ENCODE data around the gene MMS19.

Gene MMS19

GRCh38 chr10:97525683-97526110 lies 27.5 kb upstream of the MMS19 start:
- no peak overlapping the region for H3K9ac ChIP-seq (ENCODE audit: low read depth in 1 of 2, low read length in 2 of 2)
- no peak overlapping the region for H3K4me3 ChIP-seq (ENCODE audit: low read length in 2 of 2)

GRCh38 chr10:97525086-97525485 lies 26.9 kb upstream of the MMS19 start:
- Histone ChIP-seq H3K9ac (ENCODE audit: low read depth in 1 of 2, low read length in 2 of 2) (no peak overlapping the region), H3K27ac (ENCODE audit: low read depth in 2 of 2, low read length in 2 of 2) (no peak overlapping the region), H3K9me3 (ENCODE audit: control insufficient read depth in 2 of 2, low read length in 2 of 2) (no peaks in the 10 kb centered on the region), H3K36me3 (ENCODE audit: control insufficient read depth in 2 of 2, insufficient read depth in 2 of 2, low read length in 2 of 2) (no peaks in the 10 kb centered on the region), H3K4me1 (ENCODE audit: control insufficient read depth in 2 of 2, insufficient read depth in 2 of 2, low read length in 2 of 2) (no peaks in the 10 kb centered on the region), H3K27me3 (ENCODE audit: control insufficient read depth in 2 of 2, insufficient read depth in 2 of 2, low read length in 2 of 2) (no peaks in the 10 kb centered on the region), H3K4me3 (ENCODE audit: low read length in 2 of 2) (no peak overlapping the region)

More at GRCh38 chr10:97525683-97526110, 27.5 kb upstream of the MMS19 start:
- Histone ChIP-seq H3K36me3 (ENCODE audit: control insufficient read depth in 2 of 2, insufficient read depth in 2 of 2, low read length in 2 of 2) (no peaks in the 10 kb centered on the region), H3K9me3 (ENCODE audit: control insufficient read depth in 2 of 2, low read length in 2 of 2) (no peaks in the 10 kb centered on the region), H3K27me3 (ENCODE audit: control insufficient read depth in 2 of 2, insufficient read depth in 2 of 2, low read length in 2 of 2) (no peaks in the 10 kb centered on the region), H3K27ac (ENCODE audit: low read depth in 2 of 2, low read length in 2 of 2) (no peak overlapping the region), H3K4me1 (ENCODE audit: control insufficient read depth in 2 of 2, insufficient read depth in 2 of 2, low read length in 2 of 2) (no peaks in the 10 kb centered on the region)

GRCh38 chr10:97522937-97523336 lies 24.7 kb upstream of the MMS19 start:
- Histone ChIP-seq H3K4me3 (ENCODE audit: low read length in 2 of 2) (no peak overlapping the region), H3K36me3 (ENCODE audit: control insufficient read depth in 2 of 2, insufficient read depth in 2 of 2, low read length in 2 of 2) (no peaks in the 10 kb centered on the region), H3K27me3 (ENCODE audit: control insufficient read depth in 2 of 2, insufficient read depth in 2 of 2, low read length in 2 of 2) (no peaks in the 10 kb centered on the region), H3K9me3 (ENCODE audit: control insufficient read depth in 2 of 2, low read length in 2 of 2) (no peaks in the 10 kb centered on the region), H3K4me1 (ENCODE audit: control insufficient read depth in 2 of 2, insufficient read depth in 2 of 2, low read length in 2 of 2) (no peaks in the 10 kb centered on the region), H3K27ac (ENCODE audit: low read depth in 2 of 2, low read length in 2 of 2) (no peak overlapping the region), H3K9ac (ENCODE audit: low read depth in 1 of 2, low read length in 2 of 2) (no peak overlapping the region)

GRCh38 chr10:97522071-97522470 lies 23.8 kb upstream of the MMS19 start:
- no peak overlapping the region for H3K27ac ChIP-seq (ENCODE audit: low read depth in 2 of 2, low read length in 2 of 2)
- no peaks in the 10 kb centered on the region for H3K27me3 ChIP-seq (ENCODE audit: control insufficient read depth in 2 of 2, insufficient read depth in 2 of 2, low read length in 2 of 2)
- no peak overlapping the region for H3K9ac ChIP-seq (ENCODE audit: low read depth in 1 of 2, low read length in 2 of 2)

GRCh38 chr10:97520978-97521761 lies 22.9 kb upstream of the MMS19 start:
- no peaks in the 10 kb centered on the region for H3K4me1 ChIP-seq (ENCODE audit: control insufficient read depth in 2 of 2, insufficient read depth in 2 of 2, low read length in 2 of 2)
- H3K9ac ChIP-seq (ENCODE audit: low read depth in 1 of 2, low read length in 2 of 2), result no peak overlapping the region

More at GRCh38 chr10:97522071-97522470, 23.8 kb upstream of the MMS19 start:
- Histone ChIP-seq H3K4me1 (ENCODE audit: control insufficient read depth in 2 of 2, insufficient read depth in 2 of 2, low read length in 2 of 2) (no peaks in the 10 kb centered on the region), H3K36me3 (ENCODE audit: control insufficient read depth in 2 of 2, insufficient read depth in 2 of 2, low read length in 2 of 2) (no peaks in the 10 kb centered on the region), H3K4me3 (ENCODE audit: low read length in 2 of 2) (no peak overlapping the region), H3K9me3 (ENCODE audit: control insufficient read depth in 2 of 2, low read length in 2 of 2) (no peaks in the 10 kb centered on the region)

GRCh38 chr10:97520520-97520919 lies 22.3 kb upstream of the MMS19 start:
- Histone ChIP-seq H3K9ac (ENCODE audit: low read depth in 1 of 2, low read length in 2 of 2) (no peak overlapping the region), H3K4me3 (ENCODE audit: low read length in 2 of 2) (no peak overlapping the region), H3K4me1 (ENCODE audit: control insufficient read depth in 2 of 2, insufficient read depth in 2 of 2, low read length in 2 of 2) (no peaks in the 10 kb centered on the region), H3K27ac (ENCODE audit: low read depth in 2 of 2, low read length in 2 of 2) (no peak overlapping the region), H3K9me3 (ENCODE audit: control insufficient read depth in 2 of 2, low read length in 2 of 2) (no peaks in the 10 kb centered on the region), H3K36me3 (ENCODE audit: control insufficient read depth in 2 of 2, insufficient read depth in 2 of 2, low read length in 2 of 2) (no peaks in the 10 kb centered on the region), H3K27me3 (ENCODE audit: control insufficient read depth in 2 of 2, insufficient read depth in 2 of 2, low read length in 2 of 2) (no peaks in the 10 kb centered on the region)

More at GRCh38 chr10:97520978-97521761, 22.9 kb upstream of the MMS19 start:
- H3K27ac ChIP-seq (ENCODE audit: low read depth in 2 of 2, low read length in 2 of 2), result no peak overlapping the region
- no peaks in the 10 kb centered on the region for H3K36me3 ChIP-seq (ENCODE audit: control insufficient read depth in 2 of 2, insufficient read depth in 2 of 2, low read length in 2 of 2)
- H3K27me3 ChIP-seq (ENCODE audit: control insufficient read depth in 2 of 2, insufficient read depth in 2 of 2, low read length in 2 of 2), result no peaks in the 10 kb centered on the region
- H3K4me3 ChIP-seq (ENCODE audit: low read length in 2 of 2), result no peak overlapping the region
- H3K9me3 ChIP-seq (ENCODE audit: control insufficient read depth in 2 of 2, low read length in 2 of 2), result no peaks in the 10 kb centered on the region

GRCh38 chr10:97519342-97519741 lies 21.1 kb upstream of the MMS19 start:
- Histone ChIP-seq H3K9me3 (ENCODE audit: control insufficient read depth in 2 of 2, low read length in 2 of 2) (no peaks in the 10 kb centered on the region), H3K27me3 (ENCODE audit: control insufficient read depth in 2 of 2, insufficient read depth in 2 of 2, low read length in 2 of 2) (no peaks in the 10 kb centered on the region), H3K4me3 (ENCODE audit: low read length in 2 of 2) (no peak overlapping the region), H3K27ac (ENCODE audit: low read depth in 2 of 2, low read length in 2 of 2) (no peak overlapping the region), H3K9ac (ENCODE audit: low read depth in 1 of 2, low read length in 2 of 2) (no peak overlapping the region), H3K36me3 (ENCODE audit: control insufficient read depth in 2 of 2, insufficient read depth in 2 of 2, low read length in 2 of 2) (no peaks in the 10 kb centered on the region), H3K4me1 (ENCODE audit: control insufficient read depth in 2 of 2, insufficient read depth in 2 of 2, low read length in 2 of 2) (no peaks in the 10 kb centered on the region)

- H3K27ac ChIP-seq (ENCODE audit: low read depth in 2 of 2, low read length in 2 of 2), result no peak overlapping the region
- H3K9ac ChIP-seq (ENCODE audit: low read depth in 1 of 2, low read length in 2 of 2), result no peak overlapping the region
- no peaks in the 10 kb centered on the region for H3K4me1 ChIP-seq (ENCODE audit: control insufficient read depth in 2 of 2, insufficient read depth in 2 of 2, low read length in 2 of 2)
- no peaks in the 10 kb centered on the region for H3K36me3 ChIP-seq (ENCODE audit: control insufficient read depth in 2 of 2, insufficient read depth in 2 of 2, low read length in 2 of 2)
- no peaks in the 10 kb centered on the region for H3K27me3 ChIP-seq (ENCODE audit: control insufficient read depth in 2 of 2, insufficient read depth in 2 of 2, low read length in 2 of 2)
- no peak overlapping the region for H3K4me3 ChIP-seq (ENCODE audit: low read length in 2 of 2)
- no peaks in the 10 kb centered on the region for H3K9me3 ChIP-seq (ENCODE audit: control insufficient read depth in 2 of 2, low read length in 2 of 2)
Measured at GRCh38 chr10:97518301-97519043, 20.2 kb upstream of the MMS19 start.

- H3K9ac ChIP-seq (ENCODE audit: low read depth in 1 of 2, low read length in 2 of 2), result no peak overlapping the region
- no peaks in the 10 kb centered on the region for H3K27me3 ChIP-seq (ENCODE audit: control insufficient read depth in 2 of 2, insufficient read depth in 2 of 2, low read length in 2 of 2)
- H3K4me1 ChIP-seq (ENCODE audit: control insufficient read depth in 2 of 2, insufficient read depth in 2 of 2, low read length in 2 of 2), result no peaks in the 10 kb centered on the region
- H3K9me3 ChIP-seq (ENCODE audit: control insufficient read depth in 2 of 2, low read length in 2 of 2), result no peaks in the 10 kb centered on the region
- H3K4me3 ChIP-seq (ENCODE audit: low read length in 2 of 2), result no peak overlapping the region
- H3K27ac ChIP-seq (ENCODE audit: low read depth in 2 of 2, low read length in 2 of 2), result no peak overlapping the region
- H3K36me3 ChIP-seq (ENCODE audit: control insufficient read depth in 2 of 2, insufficient read depth in 2 of 2, low read length in 2 of 2), result no peaks in the 10 kb centered on the region
Measured at GRCh38 chr10:97517778-97518300, 19.6 kb upstream of the MMS19 start.

GRCh38 chr10:97517096-97517750 lies 19.0 kb upstream of the MMS19 start:
- Histone ChIP-seq H3K36me3 (ENCODE audit: control insufficient read depth in 2 of 2, insufficient read depth in 2 of 2, low read length in 2 of 2) (no peaks in the 10 kb centered on the region), H3K4me1 (ENCODE audit: control insufficient read depth in 2 of 2, insufficient read depth in 2 of 2, low read length in 2 of 2) (no peaks in the 10 kb centered on the region), H3K27me3 (ENCODE audit: control insufficient read depth in 2 of 2, insufficient read depth in 2 of 2, low read length in 2 of 2) (no peaks in the 10 kb centered on the region), H3K4me3 (ENCODE audit: low read length in 2 of 2) (no peak overlapping the region), H3K27ac (ENCODE audit: low read depth in 2 of 2, low read length in 2 of 2) (no peak overlapping the region), H3K9me3 (ENCODE audit: control insufficient read depth in 2 of 2, low read length in 2 of 2) (no peaks in the 10 kb centered on the region), H3K9ac (ENCODE audit: low read depth in 1 of 2, low read length in 2 of 2) (no peak overlapping the region)
